Fibroblast of skin of scalp (primary cell): ENCODE data around the gene SLC16A9.
A peak's percentile ranks its signal among the peaks of the same experiment; 100 is the strongest.
"Not testable (repeated sequence)": the region's sequence is repeated elsewhere in the genome, so short reads cannot be mapped to it uniquely, and the experiment has no call there.

ENCODE experiments used
- DNase-seq: peaks from one replicate; pipeline ENCODE4 v3.0.0-alpha.2; 2013

Gene SLC16A9

DNA sequence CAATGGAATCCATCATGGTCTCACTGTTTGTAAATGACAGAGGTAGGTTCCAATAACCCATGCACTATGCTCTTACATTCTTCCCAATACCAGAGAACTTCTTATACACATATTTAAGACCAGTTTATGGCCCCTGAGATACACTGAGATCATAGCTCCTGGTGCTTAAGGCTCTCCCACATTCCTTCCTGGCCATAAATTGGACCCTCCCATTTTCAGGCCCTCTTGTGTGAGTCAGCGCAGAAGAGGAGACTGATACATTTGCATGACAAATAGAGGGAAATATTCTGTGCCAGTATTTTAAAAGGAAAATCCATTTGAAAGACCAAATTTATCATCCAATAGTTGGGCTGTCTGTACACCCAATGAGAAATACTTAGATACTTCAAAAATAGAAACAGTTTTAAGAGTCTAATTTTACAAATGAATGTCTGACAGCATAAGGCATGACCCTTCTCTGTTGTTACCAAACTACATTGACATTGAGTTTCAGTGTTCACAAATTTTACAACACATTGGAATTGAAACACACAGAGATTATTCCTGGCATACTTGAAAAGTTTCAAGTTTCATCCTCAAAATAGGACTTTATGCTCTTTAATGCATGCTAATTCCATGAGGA is 35.3 kb downstream of the SLC16A9 start:
- peak; percentile 76 for DNase-seq

DNA sequence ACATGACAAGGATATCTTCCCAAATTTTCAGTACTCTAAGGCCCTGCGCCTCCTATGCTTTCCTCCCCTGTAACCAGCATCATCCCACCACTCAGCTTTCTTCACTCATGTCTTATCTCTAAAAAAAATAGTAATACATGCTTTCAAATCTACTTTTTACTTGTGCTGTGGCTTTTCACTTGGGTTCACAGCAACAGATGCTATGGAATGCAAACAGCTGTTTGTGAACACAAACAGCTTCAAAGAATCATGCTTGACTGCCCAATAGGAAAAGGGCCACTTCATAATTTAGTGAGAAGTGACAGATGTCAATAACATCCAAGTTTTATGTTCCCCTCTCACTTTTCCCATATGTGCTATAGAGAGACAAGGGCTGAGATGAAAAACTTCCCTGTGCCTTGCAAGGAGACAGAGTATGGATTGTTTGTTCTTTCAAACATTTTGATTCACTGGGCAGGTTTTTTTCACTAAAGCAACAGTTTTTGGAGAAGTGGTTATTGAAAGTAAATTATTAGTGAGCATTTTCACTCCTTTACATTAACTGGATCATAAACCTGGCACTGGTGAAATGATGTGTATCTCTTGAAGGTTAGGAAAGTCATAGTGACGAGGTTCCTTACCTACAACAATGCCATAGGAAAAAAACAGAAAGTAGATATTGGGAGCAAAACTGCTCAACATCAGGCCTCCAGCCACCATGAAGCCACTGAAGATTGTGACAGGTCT is 37.3 kb downstream of the SLC16A9 start:
- DNase-seq: no peak

DNA sequence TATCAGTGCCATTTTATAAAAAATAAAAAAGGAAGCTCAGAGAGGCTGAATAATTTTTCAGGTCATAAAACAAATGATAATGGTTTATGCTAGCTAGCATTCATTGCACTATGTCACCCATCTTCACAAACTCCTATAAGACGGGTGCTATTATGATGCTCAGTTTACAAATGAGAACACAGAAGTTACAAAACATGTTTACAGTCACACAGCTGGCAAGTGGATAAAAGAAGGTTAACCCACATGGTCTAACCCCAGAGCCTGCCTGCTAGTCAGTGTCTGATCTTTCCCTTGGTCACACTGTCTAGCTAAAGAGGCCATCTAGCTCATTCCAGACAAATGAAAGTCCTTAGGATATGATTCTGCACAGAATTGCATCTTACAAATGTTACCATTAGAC is 39.4 kb downstream of the SLC16A9 start:
- no peak for DNase-seq

DNA sequence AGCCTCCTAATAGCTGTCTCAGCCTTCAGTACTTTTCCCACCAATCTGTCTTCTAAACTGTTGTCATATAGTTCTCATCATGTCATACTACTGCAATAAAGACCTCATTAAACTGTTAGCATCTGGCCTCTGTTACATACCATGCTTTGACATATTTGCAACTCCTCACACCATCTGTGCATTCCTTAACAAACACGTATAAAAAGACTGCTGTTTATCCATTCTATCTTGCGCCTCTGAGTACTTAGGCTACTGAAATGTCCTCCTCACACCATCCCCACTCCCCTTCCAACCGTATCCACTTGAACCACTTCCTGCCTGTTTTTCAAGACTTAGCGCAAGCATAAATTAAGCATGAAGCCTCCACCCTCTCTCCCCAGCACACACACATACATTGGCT is 41.6 kb downstream of the SLC16A9 start:
- DNase-seq: peak; percentile 16

DNA sequence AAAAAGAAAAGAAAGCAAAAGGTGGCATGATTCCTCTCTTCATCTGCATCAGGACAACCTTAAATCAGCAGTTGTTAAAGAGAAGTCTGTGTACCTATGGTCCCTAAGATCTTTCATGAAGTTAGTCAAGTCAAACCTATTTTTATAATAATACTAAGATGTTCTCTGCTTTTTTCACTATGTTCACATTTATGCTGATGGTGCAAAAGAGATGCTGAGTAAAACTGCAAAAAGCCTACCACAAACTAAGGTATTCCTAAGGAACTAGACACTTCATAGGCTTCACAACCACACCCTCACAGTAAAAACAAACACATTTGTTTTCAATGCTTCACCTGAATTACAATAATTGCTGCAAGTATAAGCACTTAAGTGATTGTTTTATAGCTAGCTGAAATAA is 43.3 kb downstream of the SLC16A9 start:
- DNase-seq: no peak

DNA sequence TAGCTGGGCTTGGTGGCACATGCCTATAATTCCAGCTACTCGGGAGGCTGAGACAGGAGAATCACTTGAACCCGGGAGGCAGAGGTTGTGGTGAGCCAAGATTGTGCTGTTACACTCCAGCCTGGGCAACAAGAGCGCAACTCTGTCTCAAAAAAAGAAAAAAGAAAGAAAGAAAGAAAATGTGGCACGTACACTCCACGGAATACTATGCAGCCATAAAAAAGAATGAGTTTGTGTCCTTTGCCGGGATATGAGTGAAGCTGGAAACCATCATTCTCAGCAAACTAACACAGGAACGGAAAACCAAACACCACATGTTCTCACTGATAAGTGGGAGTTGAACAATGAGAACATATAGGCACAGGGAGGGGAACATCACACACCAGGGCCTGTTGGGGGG is 46.4 kb downstream of the SLC16A9 start:
- DNase-seq: not testable (repeated sequence)

DNA sequence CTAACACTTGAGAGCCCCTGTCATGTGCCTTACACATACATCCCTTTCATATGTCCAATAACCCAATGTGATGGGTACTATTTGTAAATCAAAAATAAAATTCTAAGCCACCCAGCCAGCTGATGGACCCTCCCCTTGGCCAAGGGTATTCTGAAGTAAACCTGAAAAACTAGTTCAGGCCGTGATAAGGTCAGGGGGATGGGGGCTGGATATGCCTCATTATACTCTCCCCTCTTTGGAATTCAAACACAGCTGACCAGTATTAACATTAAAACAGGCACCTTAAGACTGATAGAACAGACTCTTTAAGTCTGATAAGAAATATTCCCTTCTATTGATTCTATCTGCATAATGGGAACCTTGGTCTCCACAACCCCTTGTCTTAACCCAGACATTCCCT is 51.9 kb downstream of the SLC16A9 start:
- DNase-seq: no peak

DNA sequence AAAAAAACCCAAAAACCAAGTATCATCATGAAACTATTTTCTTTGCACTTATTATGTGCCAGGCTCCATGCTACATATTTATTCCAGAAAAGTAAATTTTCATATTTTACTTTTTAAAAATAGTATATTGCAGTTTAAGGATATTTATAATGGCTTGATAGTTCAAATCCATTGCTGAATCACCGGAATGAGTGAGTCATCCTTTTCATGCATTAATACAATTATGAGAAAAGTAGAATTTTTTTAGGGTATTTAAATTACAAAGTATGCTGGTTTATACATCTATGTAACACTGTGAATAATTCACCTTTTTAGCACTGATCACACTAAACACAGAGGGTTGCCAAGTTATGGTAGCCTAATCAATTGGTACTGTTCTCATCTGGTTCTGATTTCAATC is 54.3 kb downstream of the SLC16A9 start:
- DNase-seq: peak; percentile 19

DNA sequence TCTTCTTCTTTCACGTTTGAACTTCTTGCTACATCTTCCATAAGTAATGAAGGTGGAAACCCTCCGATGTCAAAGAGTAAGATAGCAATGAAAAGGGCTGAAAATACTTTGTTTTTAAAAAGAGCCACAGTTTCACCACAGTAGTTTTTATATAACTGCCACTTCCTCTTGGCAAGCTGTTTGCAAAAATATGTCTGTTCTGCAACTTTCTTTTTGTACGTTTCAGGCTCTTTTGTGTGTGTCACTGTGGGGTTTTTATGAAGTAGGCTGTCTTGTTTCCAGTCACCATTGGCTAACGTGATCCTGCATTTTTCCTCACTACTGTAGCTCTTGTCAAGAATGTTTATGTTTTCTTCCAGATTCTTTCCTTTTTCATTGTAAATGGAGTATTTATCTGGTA is 55.6 kb downstream of the SLC16A9 start:
- no peak for DNase-seq

DNA sequence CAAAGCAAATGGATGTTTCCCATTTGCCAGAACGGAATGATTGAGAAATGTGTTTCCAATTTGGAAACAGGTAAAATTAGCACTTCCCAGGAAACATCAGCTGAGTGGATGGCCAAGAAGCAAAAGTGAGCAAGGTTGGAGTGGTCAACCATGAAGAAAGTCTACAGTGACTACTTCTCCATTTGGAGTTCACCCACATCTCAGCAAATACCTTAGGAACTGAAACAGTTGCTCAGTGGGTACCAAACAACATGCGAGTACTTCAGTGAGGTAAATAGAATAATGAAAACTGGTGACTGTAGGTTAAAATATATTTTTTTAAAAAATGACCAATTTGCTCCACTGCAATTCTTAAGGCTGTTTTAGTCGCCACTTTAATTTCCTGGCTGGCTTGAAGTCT is 57.7 kb downstream of the SLC16A9 start:
- no peak for DNase-seq

DNA sequence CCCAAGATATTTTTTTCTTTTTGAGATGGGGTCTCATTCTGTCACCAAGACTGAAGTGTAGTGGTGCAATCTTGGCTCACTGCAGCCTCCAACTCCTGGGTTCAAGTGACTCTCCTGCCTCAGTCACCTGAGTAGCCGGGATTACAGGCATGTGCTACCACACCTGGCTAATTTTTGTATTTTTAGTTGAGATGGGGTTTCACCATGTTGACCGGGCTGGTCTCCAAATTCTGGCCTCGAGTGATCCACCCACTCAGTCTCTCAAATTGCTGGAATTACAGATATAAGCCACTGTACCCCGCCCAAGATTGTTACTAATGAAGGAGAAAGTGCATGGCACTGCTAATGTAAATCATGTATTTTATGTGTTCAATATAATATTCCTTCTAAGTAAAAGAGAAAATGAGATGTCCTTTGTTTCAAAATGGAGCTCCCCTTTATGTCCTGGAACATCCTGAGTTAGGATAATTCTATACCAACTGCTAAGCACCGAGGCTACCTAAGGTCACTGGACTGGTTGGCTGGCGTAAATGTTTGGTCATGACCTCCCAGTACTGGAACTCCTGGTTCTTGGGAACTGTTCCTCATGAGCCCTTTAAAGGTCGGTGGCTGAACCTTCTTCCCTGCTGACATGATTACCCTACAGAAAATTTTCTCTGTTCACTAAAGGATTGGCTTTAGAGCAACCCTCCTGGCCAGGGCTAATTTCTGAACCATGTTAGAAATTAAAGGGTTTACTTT is 59.9 kb downstream of the SLC16A9 start:
- DNase-seq: no peak

DNA sequence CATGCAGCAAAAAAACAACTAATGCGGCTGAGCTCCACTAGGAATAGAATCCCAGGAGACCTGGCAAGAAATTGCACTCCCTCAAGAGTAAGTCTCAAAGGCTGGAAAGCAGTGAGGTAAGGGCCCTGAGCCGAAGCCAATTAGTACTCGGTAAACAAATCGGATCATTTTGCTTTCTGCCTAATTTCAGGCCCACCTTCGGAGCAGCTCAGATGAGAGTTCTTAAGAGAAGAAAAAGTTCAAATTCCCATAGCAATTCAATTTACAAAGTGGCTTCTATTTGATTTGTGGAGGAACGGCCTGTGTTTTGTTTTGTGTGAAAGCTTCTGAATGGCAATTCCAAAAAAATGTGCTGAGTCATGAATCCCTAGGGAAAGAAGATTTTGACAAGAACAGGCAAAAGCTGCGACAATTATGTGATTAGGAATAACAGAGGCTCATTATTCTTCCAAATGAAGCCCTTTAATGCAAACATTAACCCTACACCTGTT is 60.9 kb downstream of the SLC16A9 start:
- DNase-seq: peak; percentile 42

DNA sequence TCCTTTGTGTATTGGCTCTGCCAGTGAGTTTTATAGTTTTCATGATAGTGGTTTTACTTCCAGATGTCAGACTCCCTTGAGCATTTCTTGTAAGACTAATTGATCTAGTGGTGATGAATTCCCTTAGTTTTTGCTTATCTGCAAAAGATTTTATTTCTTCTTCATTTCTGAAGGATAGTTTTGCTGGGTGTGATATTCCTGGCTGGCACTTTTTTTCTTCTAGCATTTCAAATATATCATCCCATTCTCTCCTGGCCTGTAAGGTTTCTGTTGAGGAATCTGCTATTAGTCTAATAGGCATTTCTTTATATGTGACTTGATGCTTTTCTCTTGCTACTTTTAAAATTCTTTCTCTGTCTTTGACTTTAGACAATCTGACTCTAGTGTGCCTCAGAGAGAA is 64.8 kb downstream of the SLC16A9 start:
- no peak for DNase-seq

DNA sequence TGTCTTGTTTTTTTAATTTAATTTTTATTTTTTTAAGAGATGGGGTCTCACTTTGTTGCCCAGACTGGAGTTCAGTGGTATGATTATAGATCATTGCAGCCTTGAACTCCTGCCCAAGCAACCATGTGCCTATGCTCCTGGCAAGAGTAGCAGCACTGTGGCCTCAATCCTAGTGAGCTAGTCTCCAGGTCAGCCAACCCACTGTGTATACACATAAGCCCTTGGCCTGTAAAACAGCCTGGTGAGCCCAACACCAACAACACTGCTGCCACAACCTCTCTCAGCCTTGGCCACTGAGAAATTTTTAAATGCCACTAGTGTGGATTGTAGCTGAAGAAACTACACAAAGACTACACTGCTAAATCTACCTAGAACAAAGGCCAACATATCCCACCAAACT is 68.0 kb downstream of the SLC16A9 start:
- not testable (repeated sequence) for DNase-seq

DNA sequence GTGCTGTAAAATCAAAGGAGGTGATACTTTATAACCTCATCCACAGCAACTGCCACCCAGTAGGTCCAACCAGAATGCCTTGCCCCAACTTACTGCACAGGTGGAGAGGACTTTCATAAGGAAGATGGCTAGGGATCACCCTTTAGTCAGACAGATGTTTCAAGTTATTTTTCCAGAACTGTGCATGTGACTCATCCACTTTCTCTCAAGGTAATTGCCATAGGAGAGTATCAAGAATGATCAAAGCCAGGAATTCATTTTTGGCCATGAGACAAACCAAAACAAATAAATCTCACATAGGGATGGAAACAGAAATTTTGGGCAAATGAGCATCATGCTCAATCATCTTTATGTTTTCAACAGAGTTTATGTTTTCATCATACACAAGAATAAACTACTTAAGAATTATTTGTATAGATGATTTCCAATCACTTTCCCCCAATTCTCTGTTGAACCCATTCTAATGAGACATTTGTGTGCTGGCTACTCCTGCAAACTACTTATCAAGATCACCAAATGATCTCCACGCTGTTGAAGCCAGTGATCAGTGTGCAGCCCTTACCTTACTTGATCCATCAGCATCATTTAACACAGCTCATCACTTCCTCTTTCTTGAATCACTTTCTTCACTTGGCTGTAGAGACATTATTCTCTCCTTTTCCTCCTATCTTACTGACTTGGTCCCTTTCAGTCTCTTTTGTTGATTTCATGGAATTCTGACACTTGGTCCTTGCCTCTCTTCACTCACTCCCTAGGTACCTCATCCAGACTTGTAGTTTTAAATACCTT is 74.0 kb downstream of the SLC16A9 start:
- DNase-seq: no peak

DNA sequence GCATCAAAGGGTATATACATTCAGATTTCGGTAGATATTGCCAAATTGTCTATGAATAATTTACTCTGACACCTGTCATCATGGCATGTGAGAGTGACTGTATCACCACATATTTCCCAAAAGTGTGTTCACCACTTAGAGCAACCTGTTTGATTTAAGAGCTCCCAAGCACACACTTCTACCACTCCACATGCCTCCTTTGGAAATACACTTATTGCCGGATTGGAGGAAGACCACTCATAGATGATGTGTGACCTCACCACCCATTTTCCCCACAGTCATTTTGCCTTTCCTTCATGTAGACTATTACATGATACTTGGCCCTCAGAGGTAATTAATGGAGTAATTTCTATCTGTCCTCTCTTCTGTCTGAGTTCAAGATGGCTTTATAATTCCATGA is 75.5 kb downstream of the SLC16A9 start:
- no peak for DNase-seq

DNA sequence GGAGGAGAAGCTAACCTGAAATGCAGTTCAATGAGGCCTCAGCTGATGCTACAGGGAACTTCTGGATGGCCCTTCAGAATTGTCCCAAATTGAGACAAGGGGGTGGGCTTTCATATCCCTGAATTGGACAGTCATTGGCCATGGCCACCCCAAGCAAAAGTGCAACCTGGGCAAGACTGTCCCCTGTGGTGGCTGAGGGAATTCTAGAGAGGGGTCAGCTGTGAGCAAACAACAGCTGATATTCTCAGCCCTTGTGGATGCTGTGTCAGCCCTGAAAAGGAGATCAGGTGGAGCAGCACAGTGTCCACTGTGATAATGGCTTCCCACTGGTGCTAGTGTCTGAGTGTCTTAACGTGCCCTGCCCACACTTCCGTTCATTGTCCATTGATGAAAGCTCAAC is 76.6 kb downstream of the SLC16A9 start:
- no peak for DNase-seq

DNA sequence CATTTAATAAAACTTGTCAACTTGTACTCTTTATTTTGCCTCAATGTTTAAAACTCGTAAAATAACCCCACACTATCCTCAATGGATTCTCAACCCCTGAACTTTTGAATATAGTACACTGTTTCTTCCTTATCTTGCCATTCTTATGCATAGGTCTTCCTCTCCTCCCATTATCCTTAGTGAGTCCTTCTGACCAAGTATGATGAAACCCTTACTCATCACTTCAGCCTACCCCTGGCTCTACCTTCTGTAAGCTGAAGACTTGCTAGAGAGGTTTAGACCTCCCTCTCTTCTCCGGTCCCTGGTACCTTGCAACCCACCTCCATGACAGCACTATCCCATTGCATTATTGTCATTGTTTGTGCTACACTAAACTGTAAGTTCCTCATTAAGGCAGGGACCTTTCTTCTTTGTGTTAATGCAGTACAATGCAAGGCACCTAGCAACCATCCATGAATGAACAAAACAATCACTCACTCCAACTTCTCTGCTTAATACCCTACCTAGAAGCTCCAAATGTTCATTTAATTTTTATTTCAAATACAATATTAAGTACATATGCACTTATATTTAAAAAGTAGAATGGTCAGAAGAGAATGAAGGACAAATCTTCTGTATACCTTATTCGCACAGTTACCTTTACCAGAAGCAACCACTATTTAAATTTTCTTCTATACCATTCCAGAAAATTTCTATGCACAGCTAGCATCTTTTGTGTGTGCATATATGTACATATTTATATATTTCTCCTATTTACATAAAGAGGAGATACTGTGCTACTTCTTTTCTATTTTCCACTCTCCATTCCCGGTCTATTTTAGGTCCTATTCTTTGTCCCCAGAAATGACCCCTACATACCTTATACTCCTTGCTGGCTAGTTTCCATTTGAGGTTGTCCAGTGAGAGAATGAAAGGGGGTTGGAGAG is 77.5 kb downstream of the SLC16A9 start:
- DNase-seq: no peak

DNA sequence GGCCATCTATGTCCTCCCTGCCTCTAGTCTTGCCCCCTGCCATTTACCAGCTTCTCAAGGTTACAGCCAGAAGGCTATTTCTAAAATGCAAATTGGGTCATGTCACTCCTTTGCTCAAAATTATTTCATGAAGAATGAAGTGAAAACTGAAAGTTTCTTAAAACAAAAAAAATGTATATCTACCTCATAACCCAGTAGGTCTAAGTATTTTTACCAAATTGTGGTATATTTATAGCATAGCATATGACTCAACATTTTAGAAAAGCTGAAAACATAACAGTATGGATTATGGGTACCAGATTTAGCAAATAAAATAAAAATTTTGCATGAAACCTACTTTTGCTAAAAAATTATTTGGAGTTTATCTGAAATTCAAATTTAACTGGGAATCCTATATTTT is 78.4 kb downstream of the SLC16A9 start:
- no peak for DNase-seq

DNA sequence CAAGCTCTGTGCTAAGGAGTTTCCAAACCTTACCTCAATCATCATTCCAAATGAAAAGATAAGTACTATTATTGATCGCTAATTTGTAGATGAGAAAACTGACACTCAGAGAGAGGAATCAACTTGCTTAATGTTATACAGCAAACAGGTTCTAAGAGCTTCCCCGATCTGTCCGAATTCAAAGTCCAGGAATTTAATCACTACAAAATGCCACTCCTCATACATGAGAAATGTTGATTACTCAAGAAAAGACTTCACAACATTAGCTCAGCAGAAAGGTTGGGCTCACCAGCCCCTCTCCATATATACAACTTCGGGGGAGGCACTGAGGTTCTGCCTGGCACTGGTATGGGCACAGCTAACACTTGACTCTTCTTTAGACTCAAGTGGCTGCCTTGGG is 80.7 kb downstream of the SLC16A9 start:
- DNase-seq: no peak

DNA sequence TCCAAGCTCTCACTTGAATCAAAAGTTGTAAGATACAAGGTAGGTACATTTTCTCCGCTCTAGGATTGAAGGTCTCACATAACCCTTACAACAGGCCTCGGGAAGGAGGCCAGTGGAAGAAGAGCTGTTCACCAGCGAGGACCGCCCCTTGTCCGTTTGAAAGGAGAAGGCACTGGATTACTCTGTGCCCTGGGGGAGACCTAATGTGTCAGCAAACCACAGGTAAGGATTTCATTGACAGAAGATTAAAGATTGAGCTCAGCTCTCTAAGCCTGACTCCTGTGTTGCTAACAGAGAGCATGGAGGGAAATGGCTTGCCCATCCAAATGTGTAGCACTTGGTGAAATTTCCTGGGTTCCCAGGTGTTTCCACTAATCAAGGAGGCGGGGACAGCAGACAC is 81.2 kb downstream of the SLC16A9 start:
- no peak for DNase-seq
